Measurements from ENCODE around the gene CD44.

Gene CD44

DNA sequence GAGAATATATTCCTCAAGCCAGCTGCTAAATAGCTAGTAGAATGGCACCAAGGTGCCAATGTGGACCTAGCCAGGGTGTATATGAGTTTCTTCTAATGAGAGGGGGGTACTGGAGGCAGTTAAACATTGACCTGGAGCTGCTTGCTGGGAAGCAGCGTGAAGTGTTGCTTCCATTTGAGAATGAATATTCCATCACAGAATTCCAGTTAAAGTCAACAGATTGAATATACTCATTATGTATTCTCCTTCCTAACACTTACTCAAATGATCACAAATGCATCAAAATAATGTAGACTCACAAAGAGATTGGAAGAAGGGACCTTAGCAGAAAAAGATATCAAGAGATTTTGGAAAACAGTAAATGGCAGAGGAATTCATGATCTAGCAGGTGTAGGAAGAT lies 102.1 kb downstream of the CD44 start:
- no peak for ATAC-seq

DNA sequence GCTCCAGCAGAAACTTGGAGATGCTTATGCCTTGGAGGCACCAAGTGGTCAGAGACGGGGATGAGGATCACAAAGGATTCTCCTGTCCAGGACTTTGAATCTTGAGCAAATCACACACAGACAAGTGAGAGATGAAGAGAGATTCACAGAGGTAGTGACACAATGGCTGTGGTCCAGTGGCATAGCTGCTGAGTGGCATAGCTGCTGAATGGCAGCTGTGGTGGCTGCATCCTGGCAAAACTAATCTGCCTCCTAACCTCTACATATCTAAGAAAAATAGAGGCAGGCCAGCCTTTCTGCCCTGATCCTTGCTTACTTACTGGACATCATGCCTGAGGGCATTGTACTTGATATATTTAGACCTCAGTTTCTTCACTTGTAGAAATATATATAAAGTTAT lies 102.6 kb downstream of the CD44 start:
- no peak for ATAC-seq

DNA sequence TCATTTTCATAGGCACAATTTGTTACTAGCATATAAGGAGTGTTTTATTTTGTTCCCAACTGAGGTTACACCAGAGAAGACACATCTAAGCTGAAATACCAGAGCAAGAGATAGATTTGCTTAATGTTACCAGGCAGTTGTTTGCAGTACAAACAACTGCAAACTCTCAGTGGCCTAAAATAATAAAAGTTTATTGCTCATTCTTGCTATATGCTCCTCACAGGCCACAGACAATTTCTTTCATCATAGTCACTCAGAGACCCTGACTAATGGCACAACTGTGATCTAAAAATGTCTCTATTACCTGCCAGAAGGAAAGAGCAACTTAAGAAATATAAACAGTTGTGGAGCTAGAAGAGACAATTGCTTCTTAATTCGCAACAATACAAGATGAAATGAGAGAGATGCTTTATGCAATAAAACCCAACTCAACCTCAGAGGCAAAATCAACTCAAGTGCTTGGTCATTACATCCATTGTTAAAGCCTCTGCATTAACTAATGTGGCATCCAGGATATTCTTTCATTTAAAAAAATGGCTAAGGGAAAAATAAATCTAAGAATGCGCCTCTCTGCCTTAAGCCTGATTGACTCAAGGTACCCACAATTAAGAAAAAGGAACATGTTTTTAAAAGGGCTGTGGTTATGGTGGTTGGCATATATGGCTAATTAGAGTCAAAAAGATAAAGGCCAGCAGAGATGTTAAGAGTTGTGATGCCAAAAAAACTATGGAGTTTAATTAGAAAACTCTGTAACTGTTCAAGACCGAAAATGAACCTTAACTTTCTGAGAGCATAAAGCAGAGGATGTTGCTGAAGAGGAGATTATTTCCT lies 103.7 kb downstream of the CD44 start:
- peak; percentile 49 to 50 for ATAC-seq

DNA sequence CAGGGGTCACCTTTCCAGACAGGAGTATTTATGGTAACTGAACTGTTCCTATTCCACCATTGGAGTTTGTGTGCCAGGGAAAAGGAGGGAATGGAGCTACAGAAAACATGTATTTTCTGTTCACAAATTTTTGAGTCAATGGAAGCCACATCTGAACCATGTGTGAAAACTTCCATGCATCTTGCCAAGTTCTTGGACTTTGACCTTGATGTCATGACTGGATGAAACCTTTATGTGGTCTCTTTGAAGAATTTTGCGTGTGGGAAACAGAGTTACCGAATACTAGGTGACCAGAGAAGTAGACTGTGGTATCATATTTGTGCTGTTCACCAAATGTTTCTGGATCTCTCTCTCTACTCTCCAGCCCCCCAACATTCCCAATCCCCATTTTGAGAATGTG lies 104.8 kb downstream of the CD44 start:
- ATAC-seq = no peak

DNA sequence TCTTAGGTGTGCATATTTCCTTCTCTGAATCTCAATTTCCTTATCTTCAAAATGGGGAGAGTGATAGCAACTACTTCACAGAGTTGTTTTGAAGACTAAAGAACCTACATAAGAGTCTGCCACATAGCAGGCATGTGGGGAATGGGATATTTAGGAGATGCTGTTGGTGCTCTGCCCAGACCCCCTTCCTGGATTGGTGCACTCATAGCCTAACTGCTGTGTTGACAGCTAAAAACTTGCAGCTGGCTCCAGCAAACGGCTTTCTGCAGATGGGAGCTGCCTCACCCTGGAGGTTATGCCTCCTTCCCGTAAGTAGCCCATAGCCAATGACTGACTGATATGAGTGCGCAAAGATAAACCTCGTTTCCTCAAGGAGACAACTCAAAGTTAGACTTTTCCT lies 106.1 kb downstream of the CD44 start:
- no peak for ATAC-seq

DNA sequence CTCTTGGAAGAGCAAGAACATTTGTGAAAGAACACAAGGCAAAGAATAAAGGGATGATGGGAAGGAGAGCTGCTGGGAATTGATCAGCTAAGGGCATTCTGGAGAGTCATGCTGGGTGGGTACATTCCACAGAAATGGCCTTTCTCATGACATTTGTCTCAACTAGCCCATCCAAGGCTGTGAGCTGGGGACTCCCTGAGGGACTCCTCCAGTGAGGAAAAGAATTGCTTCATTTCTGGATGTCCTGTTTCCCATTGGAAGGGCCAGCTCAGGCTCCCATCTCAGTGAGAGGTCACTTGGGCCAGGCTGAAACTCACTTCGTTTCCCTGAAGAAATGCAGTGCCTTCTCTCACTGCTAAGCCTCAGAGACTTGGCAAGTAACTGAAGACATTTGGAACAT lies 106.8 kb downstream of the CD44 start:
- no peak for ATAC-seq

DNA sequence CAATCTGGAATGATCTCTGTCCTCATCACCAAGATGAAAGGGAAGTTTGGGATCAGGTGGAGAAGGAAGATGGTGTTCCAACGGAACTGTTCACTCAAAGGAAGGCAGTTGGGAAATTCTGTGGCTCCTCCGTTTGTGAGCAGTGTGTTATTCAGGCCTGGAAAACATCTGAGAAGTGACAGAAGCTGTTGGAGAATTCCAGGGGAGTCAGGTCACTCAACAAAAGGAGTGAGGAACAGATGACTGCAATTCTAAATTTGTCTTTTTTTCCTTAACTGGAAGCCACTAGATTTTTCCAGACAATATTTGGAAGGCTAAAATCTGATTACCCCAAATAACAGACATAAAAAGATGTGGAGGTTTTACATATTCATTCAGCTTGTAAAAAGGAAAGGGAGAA lies 107.8 kb downstream of the CD44 start:
- no peak for ATAC-seq

DNA sequence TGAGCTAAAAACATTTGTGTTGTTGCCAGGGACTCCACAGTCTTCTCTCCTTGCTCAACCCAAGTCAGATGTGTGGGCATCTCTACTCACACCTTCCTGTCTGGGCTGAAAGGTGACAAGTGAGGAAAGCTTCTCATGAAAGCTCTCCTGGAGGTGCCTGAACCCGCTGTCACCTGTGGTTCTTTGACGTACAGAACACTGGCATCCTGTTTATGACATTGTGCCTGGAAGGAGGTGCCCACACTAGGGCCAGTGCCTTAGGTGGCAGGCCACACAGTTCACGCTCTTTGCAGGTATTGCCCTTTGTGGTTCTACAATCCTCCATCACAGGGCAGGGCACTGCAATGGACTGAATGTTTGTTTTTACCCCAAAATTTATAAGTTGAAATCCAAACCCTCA lies 108.5 kb downstream of the CD44 start:
- ATAC-seq = peak; percentile 55 to 66

DNA sequence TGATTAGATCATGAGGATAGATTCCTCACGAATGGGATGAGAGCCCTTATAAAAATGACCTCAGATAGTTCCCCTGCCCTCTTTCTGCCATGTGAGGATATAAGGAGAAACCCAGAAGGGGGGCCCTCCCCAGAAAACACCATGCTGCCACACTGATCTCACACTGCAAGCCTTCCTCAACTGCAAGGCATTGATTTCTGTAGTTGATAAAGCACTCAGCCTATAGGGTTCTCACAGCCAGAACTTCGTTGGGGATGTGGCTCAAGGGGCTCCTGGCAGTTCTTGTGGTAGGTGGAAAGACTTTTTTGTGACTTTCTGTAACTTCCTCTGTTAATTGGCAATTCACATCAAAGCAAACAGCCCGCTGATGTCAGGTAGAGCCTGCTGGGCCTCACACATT lies 108.9 kb downstream of the CD44 start:
- peak in 1 of 2 donors; percentile 13 for ATAC-seq

DNA sequence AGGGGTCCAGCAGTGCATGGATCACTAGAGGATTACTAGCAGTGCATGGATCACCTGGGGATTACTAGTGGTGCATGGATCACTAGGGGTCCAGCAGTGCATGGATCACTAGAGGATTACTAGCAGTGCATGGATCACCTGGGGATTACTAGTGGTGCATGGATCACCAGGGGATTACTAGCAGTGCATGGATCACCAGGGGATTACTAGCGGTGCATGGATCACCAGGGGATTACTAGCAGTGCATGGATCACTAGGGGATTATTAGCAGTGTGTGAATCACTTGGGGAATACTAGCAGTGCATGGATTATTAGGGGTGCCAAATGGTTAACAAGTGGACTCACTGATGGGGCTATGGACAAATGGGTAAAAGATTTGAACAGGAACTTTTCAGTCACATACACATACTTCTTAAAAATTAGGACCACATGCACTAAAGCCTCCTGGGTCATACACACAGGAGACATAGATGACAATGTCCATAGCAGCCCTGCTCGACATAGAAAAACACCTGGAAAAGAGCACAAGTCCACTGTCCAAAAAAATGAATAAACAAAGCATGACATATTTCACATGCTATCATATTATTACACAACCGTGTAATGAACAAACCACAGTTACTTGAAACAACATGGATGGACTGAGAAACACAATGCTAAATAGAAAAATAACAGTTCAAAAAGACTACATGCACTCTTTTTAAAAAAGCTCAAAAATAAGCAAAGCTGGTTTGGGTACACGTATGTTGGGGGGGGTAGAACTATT lies 109.8 kb downstream of the CD44 start:
- no peak for ATAC-seq

DNA sequence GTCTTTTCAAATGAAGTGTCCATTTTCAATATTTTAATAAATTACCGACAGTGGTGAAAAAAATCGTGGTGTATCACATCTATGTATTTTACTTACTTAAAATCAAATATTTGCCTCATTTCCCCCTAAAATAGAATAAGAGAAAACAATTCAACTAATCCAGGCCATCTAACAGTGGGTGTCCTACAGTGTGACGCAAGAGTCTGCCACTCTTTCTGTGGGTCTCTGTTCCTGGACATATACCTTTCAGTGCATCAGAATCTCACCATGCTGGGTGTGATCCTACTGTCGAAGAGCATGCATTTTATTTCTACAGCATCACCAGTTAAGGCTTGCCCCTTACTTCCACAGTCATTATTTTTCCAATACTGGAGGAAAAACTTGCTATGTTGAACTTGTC lies 111.2 kb downstream of the CD44 start:
- no peak for ATAC-seq

DNA sequence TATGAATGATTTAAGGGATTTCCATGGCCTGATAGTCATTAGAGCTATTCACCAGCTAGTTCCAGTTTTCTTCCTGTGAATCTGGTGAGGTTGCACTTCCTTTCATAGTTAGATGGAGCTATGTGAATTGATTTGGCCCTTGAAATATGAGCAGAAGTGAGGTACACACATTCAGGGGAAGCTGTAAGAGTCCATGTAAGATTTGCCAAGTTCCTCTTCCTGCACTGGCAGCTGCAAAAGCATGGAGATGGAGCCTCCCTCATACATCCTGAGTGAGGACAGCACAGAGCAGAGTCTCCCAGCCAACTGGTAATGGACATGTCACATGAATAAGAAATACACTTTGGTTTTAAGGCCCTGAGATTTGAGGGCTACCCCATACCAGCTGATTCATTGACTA lies 111.7 kb downstream of the CD44 start:
- ATAC-seq = no peak

DNA sequence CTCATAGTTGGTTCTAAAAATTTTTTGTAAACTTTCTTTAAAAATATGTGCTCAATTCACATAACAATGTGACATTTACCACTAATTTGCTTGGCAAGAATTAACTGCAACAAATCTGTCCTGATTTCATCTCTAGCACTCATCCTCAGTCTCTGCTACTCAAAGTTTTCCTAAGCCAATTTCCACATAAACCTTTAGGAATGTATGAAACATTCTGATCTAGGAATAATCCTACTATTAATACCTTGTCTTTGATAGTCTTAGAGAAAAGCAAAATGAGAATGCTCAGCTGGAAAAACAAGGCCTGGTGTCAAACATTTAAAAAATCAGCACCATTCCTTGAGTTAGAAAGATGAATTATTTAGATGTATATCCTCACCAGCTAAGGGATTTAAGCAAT lies 114.3 kb downstream of the CD44 start:
- no peak for ATAC-seq

DNA sequence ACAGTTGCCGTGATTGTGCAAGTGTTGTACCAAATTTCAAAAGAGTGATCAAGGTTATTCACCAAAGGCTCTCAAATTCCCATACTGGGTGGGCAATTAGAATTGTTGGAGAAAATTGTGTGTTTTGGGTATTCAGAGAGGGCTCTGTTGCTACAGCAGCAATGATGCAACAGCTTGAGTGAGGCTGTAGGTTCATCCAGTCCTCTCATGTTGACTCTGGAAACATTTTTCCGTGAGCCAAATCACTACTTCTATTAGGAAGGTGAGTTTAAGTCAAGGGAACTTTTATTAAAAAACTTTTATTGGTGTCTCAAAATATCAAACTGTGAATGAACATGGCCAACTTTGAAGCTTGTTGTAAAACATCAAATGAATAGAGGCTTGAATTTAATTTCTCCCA lies 116.5 kb downstream of the CD44 start:
- no peak for ATAC-seq

DNA sequence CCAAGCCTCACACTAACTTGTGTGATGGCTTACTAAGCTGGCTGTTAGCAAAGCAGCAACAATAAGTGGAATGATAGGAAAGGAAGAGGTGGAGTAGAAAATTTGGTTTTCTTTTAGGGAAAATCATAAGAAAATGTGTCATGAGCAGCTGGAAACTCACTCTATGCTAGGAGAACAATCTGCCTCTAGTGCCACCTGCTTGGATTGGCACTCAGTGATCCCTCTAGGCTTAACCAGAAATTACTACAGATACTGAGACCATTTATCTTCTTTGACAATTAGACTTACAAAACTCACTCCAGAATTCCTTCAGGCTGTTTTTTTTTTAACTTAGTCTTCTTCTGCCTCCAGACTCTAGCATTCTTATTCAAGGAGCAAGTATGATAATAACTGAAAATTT lies 117.3 kb downstream of the CD44 start:
- no peak for ATAC-seq

DNA sequence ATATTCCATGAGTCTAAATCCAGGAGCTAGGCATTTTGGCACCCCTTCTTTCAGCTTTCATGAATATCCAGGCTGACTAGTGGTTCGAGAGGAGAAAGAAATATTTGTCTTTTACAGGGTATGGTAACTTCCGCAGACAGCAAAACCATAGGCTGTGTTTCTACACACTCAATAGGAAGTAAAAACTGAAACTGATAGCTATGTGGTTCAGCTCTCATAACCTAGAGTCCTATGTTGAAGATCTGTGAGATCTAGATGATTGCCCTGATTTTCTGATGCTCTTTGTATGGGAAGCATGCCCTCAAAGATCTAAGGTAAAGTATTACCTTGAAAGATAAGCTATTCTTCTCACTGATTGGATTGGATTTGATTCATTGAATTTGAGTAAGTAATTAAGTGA lies 118.3 kb downstream of the CD44 start:
- ATAC-seq = peak; percentile 90 to 100

DNA sequence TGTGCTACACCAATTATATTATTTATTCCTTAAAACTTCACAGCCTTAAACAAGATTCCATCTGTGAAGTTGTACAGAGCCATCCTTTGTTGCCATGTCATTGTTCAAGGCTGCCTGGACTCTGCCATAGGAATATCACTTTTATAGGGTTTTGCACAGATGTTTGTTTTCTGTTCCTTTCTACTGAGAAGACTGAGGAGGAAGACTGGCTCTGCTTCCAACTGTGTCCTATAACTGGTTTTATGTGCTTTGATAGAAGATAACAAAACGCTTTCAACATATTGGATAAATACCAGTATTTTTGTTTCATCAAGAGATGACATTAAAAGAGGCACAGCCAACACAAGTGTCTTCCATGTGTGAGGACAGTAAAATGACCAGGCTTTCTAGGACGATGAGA lies 120.6 kb downstream of the CD44 start:
- no peak for ATAC-seq

DNA sequence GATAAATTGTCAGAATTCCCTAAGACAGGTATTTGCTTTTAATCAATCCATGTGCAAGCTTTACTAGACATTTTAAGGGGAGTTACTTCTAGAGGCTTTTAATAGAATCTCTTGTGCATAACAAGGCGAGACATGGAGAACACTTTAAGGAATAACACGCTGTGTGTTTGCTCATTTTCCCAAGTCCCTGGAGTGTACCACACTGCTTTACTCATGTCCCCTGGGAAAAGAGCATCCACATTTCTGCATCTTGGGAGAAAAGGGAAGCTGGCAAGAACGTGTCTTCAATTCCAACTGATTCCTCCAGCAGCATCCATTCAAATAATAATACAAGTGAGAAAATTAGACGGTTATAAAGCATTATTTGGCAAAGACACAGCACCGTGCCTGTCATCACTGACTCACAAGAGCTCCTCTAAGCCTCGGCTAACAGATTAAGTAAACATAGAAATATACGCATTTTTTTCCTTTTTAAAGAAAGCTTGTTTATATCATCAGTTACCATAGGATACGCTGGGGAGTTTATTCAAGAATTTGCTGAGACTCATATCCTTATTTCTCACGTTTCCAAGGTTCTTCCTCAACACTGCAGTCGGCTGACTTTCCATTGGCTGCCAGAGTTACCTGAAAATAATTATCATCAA lies 121.5 kb downstream of the CD44 start:
- no peak for ATAC-seq

DNA sequence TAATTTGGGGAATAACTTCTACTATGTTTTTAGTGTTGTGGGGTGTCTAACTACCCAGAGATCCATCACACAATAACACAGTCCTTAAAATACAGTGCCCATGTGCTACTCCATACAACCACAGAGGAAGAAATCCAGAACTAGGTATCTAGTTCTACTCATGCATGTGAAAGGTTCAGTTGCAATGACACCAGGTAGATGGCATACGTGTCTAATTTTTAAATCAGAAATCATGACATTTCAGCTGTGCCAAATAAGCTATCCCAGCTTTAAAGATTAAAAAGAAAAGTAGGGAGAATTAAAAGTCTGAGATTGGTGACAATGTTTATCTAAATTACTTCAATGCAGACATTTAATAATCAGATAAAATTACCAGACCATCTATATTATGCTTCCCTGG lies 122.2 kb downstream of the CD44 start:
- no peak for ATAC-seq

DNA sequence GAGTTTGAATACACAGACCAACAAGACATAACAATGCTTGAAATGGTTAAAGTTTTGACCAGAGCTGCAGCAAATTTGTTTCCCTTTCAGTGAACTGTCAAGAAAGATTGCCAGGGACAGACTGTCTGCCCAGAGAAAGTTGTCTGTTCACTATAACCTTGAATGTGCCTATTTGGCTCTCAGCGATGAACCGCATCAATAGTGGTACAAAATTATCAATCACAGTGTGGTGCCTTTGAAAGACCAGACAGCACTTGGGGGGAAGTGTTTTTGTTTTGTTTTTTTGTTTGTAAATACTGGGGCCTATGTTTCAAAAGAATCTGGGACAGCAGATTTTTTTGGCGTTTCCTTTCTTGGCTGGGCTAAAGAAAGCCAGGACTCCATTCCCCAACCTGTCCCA lies 123.1 kb downstream of the CD44 start:
- ATAC-seq = no peak

DNA sequence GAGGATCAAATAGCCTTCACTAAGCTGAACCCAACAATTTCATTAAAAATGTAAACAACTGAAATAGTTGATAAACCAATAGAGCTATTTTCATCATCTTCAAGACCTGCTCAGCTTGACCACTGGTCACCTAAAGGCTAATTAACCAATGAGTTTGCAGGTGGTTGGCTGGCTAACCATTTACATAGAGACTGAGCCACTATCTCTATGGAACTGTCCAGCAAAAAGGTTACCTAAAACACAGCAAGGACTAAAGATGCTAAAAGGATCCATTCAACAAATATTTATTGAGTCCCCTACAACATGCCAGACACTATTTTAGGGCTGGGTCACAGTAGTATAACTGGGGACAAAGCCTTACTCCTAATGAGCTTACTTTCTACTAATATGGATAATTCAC lies 123.8 kb downstream of the CD44 start:
- ATAC-seq = no peak

DNA sequence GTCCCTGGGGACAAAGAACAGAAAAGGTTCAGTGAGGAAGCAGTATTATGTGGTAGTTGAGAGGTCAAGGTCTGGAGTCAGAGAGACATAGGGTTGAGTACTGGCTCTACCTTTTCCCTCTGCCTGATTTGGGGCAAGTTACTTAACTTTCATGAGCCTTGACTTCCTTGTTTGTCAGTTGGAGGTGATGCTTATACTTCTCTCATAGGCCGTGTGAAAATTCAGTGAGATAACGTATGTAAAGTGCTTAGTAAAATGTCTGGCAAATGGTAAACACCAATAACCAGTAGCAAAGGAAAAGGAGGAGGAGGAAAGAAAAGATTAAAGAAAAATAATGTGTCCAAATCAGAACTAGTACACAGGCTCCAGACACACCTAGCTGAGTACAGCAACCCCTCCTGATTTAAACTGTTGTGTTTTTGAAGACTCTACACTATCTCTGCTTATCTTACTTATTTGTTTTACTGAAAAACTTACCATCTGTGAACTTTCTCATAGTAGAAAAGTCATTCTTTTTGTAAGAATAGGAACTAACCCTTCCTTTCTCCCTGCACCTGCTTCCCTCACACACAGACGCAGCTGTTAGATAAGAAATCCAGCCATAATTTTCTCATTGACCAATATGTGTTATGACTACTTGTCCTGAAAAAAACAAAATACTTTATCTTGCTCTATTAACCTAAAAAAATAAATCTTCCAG lies 126.9 kb downstream of the CD44 start:
- ATAC-seq = no peak

DNA sequence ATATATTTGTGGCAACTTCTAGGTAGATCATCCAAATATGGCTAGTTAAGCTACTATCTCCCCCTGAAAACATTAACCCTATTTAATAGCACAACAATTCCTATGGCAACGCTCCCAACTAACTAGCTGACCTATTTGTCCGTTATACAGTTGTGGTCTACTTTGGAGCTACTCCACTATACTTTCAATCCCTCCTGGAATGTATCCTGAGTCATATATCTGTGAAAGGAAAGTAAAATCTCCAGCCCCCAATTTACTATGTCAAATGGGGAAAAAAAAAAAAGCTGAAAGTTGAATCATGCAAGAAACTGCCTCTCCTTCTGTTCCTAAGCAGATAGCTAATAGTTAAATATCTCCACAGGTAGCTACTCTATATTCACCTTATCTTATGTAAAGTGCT lies 128.5 kb downstream of the CD44 start:
- ATAC-seq = no peak

All from activated CD4-positive, CD25-positive, alpha-beta regulatory T cell treated with anti-CD3 and anti-CD28 coated beads, Interleukin-2, amount 50 U/mL, for 24 hours (primary cell).